ENCODE data around the gene CHST6. TPM values are rescaled to one million over a fixed set of nuclear protein-coding genes. Genes with fewer than 3 reads are reported as not detected.
"Not testable (repeated sequence)": the region's sequence is repeated elsewhere in the genome, so short reads cannot be mapped to it uniquely, and the experiment has no call there.

The CHST6 gene
- total RNA-seq, result under 1 TPM in 1 of 2 experiments, not detected in 1; 0.06 TPM

DNA sequence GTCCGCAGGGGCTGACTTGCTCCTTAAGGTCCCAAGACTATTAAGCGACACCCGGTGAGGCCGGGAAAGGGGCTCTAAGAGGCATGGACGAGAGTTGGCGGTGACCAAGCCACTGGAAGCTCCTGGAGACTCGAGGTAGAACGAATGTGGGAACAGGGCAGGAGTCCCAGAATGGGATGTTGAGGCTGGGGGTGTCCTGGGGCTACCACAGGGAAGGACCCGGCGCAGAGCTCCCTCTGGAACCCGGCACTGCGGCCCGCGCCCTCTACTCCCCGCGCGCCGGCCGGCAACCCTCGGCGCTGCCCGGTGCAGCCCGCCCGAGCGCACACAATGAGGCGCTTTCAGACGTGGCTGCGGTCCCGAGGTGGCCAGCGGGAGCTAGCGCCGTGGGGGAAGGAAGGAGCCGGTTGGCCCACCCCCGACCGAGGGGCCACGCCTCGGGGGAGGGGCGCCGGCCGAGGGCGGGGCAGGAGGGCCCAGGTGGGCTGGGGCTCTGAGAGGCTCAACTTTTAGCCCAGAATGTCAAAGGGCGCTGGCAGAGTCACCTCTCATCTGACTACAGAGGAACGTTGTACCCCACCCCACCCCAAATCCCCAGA is at the start of gene CHST6:
CHST6 (minus strand) TSS at position 366 of the 599 bp plus-strand sequence. CDS start 15,613 bp downstream, outside the sequence.
- Mint-ChIP-seq H3K27me3 (peaks cover 49% of the 10 kb centered on the region), H3K36me3 (no peaks in the 10 kb centered on the region), H3K27ac (no peak within 1 kb of the TSS), H3K9me3 (no peaks in the 10 kb centered on the region), H3K4me3 (peak within 1 kb of the TSS; percentile 55), H3K4me1 (peaks cover 7% of the 10 kb centered on the region)
- peak; percentile 54 for DNase-seq

DNA sequence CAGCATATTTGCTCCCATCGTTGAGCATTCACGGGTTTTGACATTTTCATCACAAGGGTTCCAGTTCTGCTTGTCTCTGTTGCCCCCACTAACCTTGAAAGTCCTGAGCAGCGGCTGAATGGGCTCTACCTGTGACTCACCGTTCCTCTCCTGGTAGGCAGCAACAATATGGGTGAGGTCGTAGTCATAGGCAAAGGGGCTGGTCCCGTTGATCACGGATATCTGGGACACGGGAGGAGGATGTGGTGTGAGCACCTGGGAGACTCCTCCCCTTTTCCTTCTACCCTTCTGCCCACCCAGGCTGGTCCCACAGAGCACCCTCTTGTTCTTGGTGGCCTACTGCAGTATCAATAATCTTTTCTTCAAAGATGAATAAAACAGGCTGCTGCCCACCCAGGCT is 47.2 kb upstream of the CHST6 start:
- H3K27ac Mint-ChIP-seq, DNase-seq, H3K4me3 Mint-ChIP-seq, H3K9me3 Mint-ChIP-seq, H3K4me1 Mint-ChIP-seq, H3K36me3 Mint-ChIP-seq, H3K27me3 Mint-ChIP-seq: not testable (repeated sequence)

DNA sequence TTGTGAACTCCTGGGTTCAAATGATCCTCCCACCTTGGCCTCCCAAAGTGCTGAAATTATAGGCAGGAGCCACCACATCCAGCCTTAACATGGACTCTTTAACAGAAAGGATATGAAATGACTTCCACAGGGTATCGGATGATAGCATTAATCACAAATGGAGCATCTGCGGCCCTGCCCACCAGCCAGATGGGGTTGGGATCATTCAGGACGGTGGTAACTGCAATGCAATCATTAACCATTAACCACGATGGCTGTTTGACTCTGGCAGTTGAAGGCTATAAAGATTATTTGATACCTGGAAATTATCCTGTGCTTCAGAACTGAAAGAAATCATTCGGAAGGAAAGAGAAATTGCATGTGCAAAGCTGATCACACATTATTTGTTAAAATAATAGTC is 46.0 kb upstream of the CHST6 start:
- Mint-ChIP-seq H3K36me3 (no peaks in the 10 kb centered on the region), H3K4me1 (peaks cover 3% of the 10 kb centered on the region), H3K27ac (no peak overlapping the region), H3K4me3 (no peak overlapping the region), H3K9me3 (no peaks in the 10 kb centered on the region), H3K27me3 (no peaks in the 10 kb centered on the region)
- no peak for DNase-seq

DNA sequence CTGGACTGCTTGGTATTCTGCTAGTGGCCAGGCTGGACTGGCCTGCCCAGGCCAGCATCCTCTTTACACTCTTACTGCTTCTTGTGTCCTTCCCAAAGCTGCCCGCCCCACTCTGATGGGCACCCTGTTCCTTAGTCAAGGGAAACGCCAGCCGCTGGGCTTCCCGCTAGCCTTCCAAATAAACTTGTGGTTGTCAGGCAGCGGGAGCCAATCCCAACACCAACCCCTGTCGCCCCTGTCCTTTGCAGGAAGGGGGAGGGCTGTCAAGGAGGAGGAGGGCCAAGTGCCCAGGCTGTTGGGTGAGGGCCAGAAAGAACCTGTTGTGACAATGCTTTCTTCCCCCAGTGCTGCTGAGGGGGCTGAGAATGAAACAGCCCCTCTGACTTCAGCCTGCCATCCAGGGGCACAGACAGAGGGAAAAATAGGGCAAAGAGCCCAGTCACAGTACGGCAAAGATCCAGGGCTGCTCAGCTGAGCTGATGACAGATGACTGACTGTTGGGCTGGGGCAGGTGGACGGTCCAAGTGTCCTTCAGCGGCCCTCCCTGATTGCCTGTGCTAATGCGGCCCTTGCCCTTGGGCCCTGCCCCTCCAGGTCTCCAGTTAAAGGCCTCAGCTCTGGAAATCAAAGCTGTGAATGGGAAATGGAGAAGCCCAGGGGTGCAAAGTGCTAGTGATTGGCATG is 43.8 kb upstream of the CHST6 start:
- H3K4me1 Mint-ChIP-seq, H3K4me3 Mint-ChIP-seq, H3K27ac Mint-ChIP-seq, DNase-seq, H3K9me3 Mint-ChIP-seq, H3K36me3 Mint-ChIP-seq, H3K27me3 Mint-ChIP-seq: not testable (repeated sequence)

DNA sequence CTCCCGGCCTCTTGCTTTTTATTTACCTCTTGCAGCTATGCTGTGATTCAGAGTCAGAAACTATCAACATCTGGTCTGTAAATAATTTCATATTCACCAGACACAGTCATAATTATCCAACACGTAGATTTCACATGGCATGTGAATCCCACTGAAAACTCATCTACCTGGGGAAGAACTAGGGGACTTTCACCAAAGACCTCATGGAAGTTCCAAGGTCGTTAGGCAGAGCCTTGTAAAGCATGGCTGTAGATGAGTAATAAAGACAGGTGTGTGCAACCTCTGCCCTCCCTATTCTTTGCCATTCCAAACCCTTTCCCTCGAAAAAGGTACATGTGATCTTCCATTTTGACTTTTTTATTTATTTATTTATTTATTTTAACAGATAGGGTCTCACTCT is 42.5 kb upstream of the CHST6 start:
- Mint-ChIP-seq H3K4me1 (peaks cover 3% of the 10 kb centered on the region), H3K9me3 (no peaks in the 10 kb centered on the region), H3K27me3 (peaks cover 5% of the 10 kb centered on the region), H3K27ac (no peak overlapping the region), H3K4me3 (no peak overlapping the region), H3K36me3 (no peaks in the 10 kb centered on the region)
- no peak for DNase-seq

DNA sequence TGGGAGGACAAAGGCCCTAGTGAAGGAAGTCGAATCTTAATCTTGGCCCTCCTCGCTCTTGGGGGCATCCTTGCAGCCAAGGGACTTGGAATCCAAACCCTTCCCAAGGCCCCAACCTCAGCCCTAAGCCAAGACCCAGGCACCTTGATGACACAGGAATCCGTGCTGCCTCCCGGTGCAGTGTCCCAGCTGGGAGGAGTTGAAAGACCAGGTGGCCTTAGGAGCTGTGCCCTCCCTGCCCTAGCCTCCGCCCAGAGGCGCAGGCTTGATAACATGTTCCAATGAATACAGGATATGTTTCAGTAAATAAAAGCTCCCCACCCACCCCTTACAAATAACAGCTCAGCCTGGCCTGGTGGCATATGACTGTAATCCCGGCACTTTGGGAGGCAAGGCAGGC is 40.7 kb upstream of the CHST6 start, which contains the start of gene CHST5:
CHST5 (minus strand) TSS at position 208 of the 400 bp plus-strand sequence. CDS start 5,724 bp downstream, outside the sequence.
- DNase-seq, result no peak
- Mint-ChIP-seq H3K4me3 (no peak within 1 kb of the TSS), H3K9me3 (no peaks in the 10 kb centered on the region), H3K27ac (no peak within 1 kb of the TSS), H3K4me1 (peaks cover 3% of the 10 kb centered on the region), H3K36me3 (no peaks in the 10 kb centered on the region), H3K27me3 (peaks cover 5% of the 10 kb centered on the region)

DNA sequence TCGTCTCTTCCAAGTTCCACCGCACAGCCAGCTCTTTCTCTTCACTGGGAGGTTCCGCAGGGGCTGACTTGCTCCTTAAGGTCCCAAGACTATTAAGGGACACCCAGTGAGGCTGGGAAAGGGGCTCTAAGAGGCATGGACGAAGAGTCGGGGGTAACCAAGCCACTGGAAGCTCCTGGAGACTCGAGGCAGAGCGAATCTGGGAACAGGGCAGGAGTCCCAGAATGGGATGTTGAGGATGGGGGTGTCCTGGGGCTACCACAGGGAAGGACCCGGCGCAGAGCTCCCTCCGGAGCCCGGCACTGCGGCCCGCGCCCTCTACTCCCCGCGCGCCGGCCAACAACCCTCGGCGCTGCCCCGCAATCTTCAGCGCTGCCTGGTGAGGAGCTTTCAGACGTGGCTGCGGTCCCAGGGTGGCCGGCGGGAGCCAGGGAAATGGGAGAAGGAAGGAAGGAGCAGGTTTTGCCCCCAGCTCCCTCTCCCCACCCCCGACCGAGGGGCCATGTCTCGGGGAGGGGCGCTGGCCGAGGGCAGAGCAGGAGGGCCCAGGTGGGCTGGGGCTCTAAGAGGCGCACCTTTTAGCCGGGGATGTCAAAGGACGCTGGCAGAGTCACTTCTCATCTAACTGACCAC is 40.1 kb upstream of the CHST6 start:
- H3K9me3 Mint-ChIP-seq, result no peaks in the 10 kb centered on the region
- no peak for DNase-seq
- peaks cover 5% of the 10 kb centered on the region for H3K27me3 Mint-ChIP-seq
- no peak overlapping the region for H3K4me3 Mint-ChIP-seq
- no peak overlapping the region for H3K27ac Mint-ChIP-seq
- no peaks in the 10 kb centered on the region for H3K36me3 Mint-ChIP-seq
- H3K4me1 Mint-ChIP-seq, result peaks cover 1% of the 10 kb centered on the region

DNA sequence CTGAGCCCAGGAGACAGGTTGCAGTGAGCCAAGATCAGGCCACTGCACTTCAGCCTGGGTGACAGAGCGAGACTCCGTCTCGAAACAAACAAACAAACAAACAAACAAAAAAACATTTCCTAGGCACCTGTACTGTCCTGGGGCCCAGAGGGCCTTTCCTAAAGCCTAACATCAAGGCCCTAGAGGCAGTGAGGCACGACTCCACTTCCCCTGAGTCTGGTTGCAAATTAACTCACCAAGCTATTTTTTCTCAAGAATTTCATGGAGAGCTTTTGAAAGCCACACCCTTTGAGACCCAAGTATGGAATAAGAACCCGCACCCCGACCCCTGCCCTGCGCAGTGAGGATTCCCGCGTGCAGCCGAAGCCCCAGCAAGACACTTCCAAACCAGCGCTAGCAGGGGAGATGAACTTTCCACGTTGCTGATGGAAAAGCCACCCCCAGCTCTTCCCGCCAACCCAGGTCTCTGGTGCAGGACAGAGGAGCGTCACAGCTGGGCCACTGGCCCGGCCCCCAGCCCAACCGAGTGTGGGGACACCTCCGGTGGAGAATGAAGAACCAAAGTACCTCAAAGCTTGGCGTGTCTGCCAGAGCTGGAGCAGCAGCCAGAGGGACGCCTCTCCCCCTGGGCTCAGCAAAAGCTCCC is 39.4 kb upstream of the CHST6 start:
- Mint-ChIP-seq H3K36me3 (no peaks in the 10 kb centered on the region), H3K27ac (no peak overlapping the region), H3K4me3 (no peak overlapping the region), H3K4me1 (no peaks in the 10 kb centered on the region), H3K9me3 (no peaks in the 10 kb centered on the region), H3K27me3 (peaks cover 5% of the 10 kb centered on the region)
- no peak for DNase-seq

DNA sequence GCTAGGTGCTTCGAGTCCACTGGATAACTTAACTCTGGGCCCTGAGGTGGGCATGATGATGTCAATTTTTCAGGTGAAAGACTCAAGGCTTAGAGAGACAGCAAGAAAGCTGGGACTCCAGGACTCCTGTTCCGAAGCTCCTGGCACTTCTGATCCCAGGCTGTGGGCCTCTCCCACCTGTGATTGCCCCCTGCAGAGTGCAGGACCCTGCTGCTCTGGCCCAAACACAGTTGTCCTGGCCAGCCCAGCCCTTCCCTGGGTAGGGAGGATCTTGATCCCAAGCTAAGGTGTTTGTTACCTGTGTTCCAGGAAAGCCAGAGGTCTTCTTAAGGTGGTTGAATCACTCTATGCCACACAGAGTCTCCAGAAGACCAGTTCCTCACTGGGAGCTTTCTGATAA is 37.5 kb upstream of the CHST6 start:
- no peak overlapping the region for H3K4me3 Mint-ChIP-seq
- DNase-seq, result no peak
- no peaks in the 10 kb centered on the region for H3K9me3 Mint-ChIP-seq
- no peaks in the 10 kb centered on the region for H3K4me1 Mint-ChIP-seq
- H3K27ac Mint-ChIP-seq, result no peak overlapping the region
- H3K36me3 Mint-ChIP-seq, result no peaks in the 10 kb centered on the region
- peaks cover 5% of the 10 kb centered on the region for H3K27me3 Mint-ChIP-seq

DNA sequence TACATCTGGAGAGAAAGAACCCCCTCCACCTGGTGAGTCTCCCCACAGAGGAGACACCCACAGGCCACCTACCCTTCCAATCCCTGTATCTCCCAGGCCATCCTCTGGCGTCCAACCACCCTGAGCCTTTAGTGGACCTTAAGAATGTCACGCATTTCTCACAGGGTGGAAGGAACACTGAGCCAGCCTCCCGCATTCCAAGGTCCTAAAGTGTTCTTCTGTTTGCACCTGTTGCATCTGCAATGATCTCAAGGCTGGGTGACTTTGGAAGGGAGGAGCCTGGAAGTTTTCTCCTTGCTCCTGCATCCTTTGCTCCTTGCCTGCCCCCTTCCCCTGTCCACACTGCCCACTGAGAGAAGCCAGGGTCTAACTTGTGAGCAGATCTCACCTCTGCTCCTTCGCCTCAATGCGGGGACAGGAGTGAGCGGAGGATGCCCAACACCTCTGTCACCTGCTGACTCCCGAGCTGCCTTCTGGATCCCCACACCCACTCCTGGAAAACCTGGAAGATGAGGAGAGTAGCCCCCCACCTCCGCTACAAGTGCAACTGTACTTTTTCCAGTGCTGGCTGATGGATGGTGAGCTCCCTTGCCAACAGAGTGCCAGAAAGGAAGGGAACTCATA is 37.0 kb upstream of the CHST6 start:
- Mint-ChIP-seq H3K27me3 (peaks cover 5% of the 10 kb centered on the region), H3K36me3 (no peaks in the 10 kb centered on the region), H3K9me3 (no peaks in the 10 kb centered on the region), H3K27ac (no peak overlapping the region), H3K4me1 (no peaks in the 10 kb centered on the region), H3K4me3 (no peak overlapping the region)
- no peak for DNase-seq

DNA sequence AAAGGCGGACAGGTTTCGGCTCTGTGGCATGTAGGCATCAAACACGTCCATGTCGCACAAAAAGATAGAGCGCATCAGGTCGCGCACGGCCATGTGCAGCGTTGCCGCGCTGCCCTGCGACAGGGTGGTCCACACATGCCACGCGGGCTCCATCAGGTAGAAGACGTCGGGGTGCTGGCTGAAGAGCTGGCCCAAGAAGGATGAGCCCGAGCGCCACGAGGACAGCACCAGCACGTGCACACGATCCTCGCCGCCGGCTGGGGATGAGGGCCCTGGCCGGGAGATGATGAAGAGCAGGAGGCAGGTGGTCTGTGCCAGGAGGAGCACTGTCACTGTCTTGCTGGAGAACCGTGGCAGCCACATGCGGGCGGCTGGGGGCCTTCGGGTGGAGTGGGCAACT is 34.7 kb upstream of the CHST6 start:
- Mint-ChIP-seq H3K27me3 (peaks cover 5% of the 10 kb centered on the region), H3K4me3 (no peak overlapping the region), H3K27ac (no peak overlapping the region), H3K36me3 (no peaks in the 10 kb centered on the region), H3K9me3 (no peaks in the 10 kb centered on the region), H3K4me1 (no peaks in the 10 kb centered on the region)
- no peak for DNase-seq

DNA sequence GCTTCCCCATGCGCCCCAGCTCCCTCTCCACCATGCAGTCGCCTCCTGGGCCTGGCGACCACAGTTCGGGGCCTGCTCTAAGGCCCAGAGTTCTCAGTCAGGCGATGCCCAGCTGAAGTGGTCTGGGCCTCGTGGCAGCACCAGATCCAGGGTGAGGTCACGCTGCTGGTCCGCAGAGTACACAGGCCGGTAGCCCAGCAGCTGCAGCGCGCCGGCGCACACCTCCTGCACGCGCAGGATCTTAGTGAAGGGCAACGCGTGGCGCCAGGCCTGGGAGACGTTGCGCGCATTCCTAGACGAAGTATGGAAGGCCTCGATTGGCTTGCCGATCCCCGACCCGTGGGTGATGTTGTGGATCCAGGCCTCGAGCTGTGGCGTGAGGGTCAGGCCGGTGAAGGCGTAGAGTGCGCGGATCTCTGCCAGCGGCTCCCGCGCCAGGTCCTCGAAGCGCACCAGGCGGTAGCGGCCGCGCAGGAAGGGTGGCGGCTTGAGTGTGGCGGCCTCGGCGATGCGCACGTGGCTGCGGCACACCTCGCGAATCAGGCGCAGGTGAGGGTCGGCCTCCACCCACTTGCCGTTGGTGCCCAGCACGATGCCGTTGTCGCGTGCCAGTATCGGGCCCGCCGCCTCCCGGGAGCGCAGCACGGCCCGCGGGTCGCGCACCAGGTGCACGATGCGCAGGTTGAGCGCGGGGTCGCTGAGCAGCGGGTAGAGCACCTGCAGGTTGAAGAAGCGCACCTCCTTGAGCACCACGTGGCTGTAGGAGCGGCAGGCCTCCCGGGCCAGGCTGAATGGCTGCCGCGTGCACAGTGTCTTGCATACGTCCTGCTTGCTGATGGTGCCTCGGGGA is 34.0 kb upstream of the CHST6 start:
- no peaks in the 10 kb centered on the region for H3K36me3 Mint-ChIP-seq

DNA sequence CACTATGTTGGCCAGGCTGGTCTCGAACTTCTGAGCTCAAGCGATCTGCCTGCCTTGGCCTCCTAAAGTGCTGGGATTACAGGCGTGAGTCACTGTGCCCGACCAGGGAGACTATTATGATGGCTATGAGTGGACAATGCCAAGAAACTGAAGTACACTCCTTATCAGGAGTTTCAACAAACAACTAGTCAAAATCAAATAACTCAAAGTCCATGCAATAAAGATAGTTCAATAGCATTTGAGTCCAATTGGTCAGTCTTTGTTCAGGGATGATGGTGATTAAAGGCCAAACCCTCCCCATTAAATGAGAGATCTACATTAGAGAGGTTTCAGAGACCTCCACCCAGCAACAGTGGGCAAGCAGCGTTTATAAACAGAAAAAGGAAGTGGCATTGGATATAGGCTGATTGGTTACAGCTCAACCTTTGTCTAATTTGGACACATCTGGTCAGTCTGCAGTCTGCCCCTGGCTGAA is 32.6 kb upstream of the CHST6 start:
- Mint-ChIP-seq H3K9me3 (no peaks in the 10 kb centered on the region), H3K4me1 (no peaks in the 10 kb centered on the region), H3K4me3 (no peak overlapping the region), H3K27ac (no peak overlapping the region), H3K27me3 (no peaks in the 10 kb centered on the region), H3K36me3 (no peaks in the 10 kb centered on the region)
- no peak for DNase-seq

More for the DNA sequence above, 34.0 kb upstream of the CHST6 start:
- Mint-ChIP-seq H3K27me3 (no peaks in the 10 kb centered on the region), H3K27ac (no peak overlapping the region), H3K4me1 (no peaks in the 10 kb centered on the region), H3K9me3 (no peaks in the 10 kb centered on the region), H3K4me3 (no peak overlapping the region)
- DNase-seq, result no peak

DNA sequence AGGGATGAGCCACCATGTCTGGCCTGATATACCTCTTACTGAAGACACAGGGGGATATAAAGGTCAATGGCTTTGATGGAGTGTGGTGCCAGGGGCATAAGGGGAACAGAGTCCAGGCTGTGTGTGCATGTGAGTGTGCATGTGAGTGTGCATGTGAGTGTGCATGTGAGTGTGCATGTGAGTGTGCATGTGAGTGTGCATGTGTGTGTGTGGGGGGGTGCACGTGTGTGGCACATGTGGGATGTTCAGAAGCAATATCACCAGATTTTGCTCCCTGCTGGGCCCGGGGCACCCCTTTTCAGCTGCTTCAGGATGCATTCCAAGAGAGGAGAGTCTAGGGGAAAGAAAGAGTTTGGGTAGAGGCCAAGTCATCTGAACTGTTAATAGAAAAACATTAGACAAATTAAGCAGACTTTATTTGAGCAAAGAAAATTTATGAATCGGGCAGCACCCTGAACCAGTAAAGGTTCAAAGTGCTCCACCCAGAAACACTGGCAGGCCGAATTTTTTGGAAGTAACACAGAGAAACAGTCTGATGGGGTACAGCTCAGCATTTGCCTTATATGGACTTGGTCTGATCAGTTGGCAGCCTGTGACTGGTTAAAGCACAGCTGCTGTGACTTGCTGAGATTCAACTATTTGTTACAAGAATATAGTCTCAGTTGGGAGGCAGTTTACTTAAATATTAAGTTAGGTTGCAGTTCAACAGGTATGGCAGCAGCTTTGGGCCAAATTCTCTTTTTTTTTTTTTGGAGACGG is 31.0 kb upstream of the CHST6 start:
- Mint-ChIP-seq H3K4me3 (no peak overlapping the region), H3K27ac (no peak overlapping the region), H3K27me3 (no peaks in the 10 kb centered on the region), H3K9me3 (no peaks in the 10 kb centered on the region), H3K36me3 (no peaks in the 10 kb centered on the region), H3K4me1 (no peaks in the 10 kb centered on the region)
- no peak for DNase-seq

Data from activated naive CD8-positive, alpha-beta T cell treated with anti-CD3 and anti-CD28 coated beads for 36 hours (primary cell).